SK-N-MC (cell line): ENCODE measurements around the gene GREM1.

ENCODE experiments used
- EZH2 ChIP-seq: fragments of 200-600 bp; sonication (generic); IDR thresholded peaks from one replicate; pipeline ENCODE4 v1.6.1; 2017; ENCODE audit warnings: antibody characterized with exemption
- FOXP2 ChIP-seq: optimal IDR thresholded peaks from 2 replicates; pipeline ENCODE3; 2011; ENCODE audit warnings: mild to moderate bottlenecking, moderate library complexity; ENCODE audit not compliant: insufficient read depth; ENCODE audit errors: extremely low read length, control extremely low read depth
- POLR2AphosphoS5 ChIP-seq: IDR thresholded peaks from 2 replicates; pipeline ENCODE4 v1.6.1; 2012; ENCODE audit warnings: mild to moderate bottlenecking, low read depth, low read length, borderline replicate concordance

DNA sequence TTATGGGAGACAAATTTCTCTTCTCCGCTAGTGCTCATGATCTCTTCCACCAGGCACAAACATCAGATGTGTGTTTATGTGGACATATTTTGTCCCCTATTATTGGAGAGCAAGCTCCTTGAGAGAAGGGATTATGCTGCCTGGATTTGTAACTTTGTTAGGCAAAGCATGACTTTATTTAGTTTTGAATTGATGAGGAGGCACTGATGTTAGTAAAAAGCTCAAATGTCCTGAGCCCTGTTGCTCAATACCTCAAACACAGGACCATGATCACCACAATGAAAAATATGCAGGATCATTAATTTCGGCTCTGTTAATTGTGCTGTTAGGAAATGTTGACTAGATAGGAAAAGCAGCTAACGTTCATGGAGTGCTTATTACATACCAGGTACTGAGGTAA, 47.2 kb upstream of the GREM1 start:
- no peak for TF ChIP-seq POLR2AphosphoS5
- TF ChIP-seq EZH2: no peak
- no peak for TF ChIP-seq FOXP2
